ENCODE measurements around the gene ULK4. TPM values are rescaled to one million over a fixed set of nuclear protein-coding genes. Genes with fewer than 3 reads are reported as not detected.

Gene ULK4
- total RNA-seq, 1 experiment from 2014 or later = 14.3 TPM

- in situ Hi-C loops (cut with HindIII; ENCODE audit: low pct_unique_long_range_greater_than_20kb, low sequenced_read_pairs) = no loop called here
- no peak overlapping the region for H3K4me3 ChIP-seq (ENCODE audit: low read depth in 2 of 2, low read length in 2 of 2)
- no peak for TF ChIP-seq SIN3A (IDR thresholded peaks at IDR 0.05; ENCODE audit: borderline replicate concordance, insufficient read depth, low read depth, low read length)
- no peak for TF ChIP-seq TCF7L2 (IDR thresholded peaks at IDR 0.05; ENCODE audit: low read depth, low read length)
- TF ChIP-seq REST (IDR thresholded peaks at IDR 0.05; ENCODE audit: insufficient read depth in 1 of 2, low read depth in 2 of 2, low read length in 1 of 2) = no peak
- no peak for TF ChIP-seq CTCF (IDR thresholded peaks at IDR 0.05)
- no peak for TF ChIP-seq POLR2AphosphoS5 (IDR thresholded peaks at IDR 0.05; ENCODE audit: low read depth, low read length)
- H3K27me3 ChIP-seq (ENCODE audit: control insufficient read depth, insufficient read depth, low read length) = no peaks in the 10 kb centered on the region
- no peak overlapping the region for H3K27ac ChIP-seq (ENCODE audit: low read length)
- no peaks in the 10 kb centered on the region for H3K36me3 ChIP-seq (ENCODE audit: control insufficient read depth, insufficient read depth, low read length)
- intact Hi-C loops (cut with micrococcal nuclease; ENCODE audit: unreplicated experiment) = no loop called here
- ChIA-PET CTCF (no interaction called here), POLR2A (no interaction called here)
- H3K9me3 ChIP-seq (ENCODE audit: control insufficient read depth, insufficient read depth, low read depth, low read length) = no peaks in the 10 kb centered on the region
- ATAC-seq (no peak), DNase-seq (ENCODE audit: low read depth, low spot score) (no peak)
- H3K4me1 ChIP-seq (ENCODE audit: control insufficient read depth, insufficient read depth, low read length) = no peaks in the 10 kb centered on the region
- BruUV-seq (replicated peaks) = no TSS peak
These were observed 459.4 kb downstream of the ULK4 start for GRCh38 chr3:41502481-41502880.

- intact Hi-C loops (cut with micrococcal nuclease; ENCODE audit: unreplicated experiment) = no loop called here
- Histone ChIP-seq H3K4me1 (ENCODE audit: control insufficient read depth, insufficient read depth, low read length) (no peaks in the 10 kb centered on the region), H3K27me3 (ENCODE audit: control insufficient read depth, insufficient read depth, low read length) (no peaks in the 10 kb centered on the region), H3K36me3 (ENCODE audit: control insufficient read depth, insufficient read depth, low read length) (no peaks in the 10 kb centered on the region), H3K27ac (ENCODE audit: low read length) (no peak overlapping the region), H3K9me3 (ENCODE audit: control insufficient read depth, insufficient read depth, low read depth, low read length) (no peaks in the 10 kb centered on the region), H3K4me3 (ENCODE audit: low read depth in 2 of 2, low read length in 2 of 2) (no peak overlapping the region)
- DNase-seq (ENCODE audit: low read depth, low spot score) (no peak), ATAC-seq (no peak)
- CTCF ChIA-PET = no interaction called here
- TF ChIP-seq TCF7L2 (IDR thresholded peaks at IDR 0.05; ENCODE audit: low read depth, low read length) = no peak
- TF ChIP-seq REST (IDR thresholded peaks at IDR 0.05; ENCODE audit: insufficient read depth in 1 of 2, low read depth in 2 of 2, low read length in 1 of 2) = no peak
- TF ChIP-seq POLR2AphosphoS5 (IDR thresholded peaks at IDR 0.05; ENCODE audit: low read depth, low read length) = no peak
- no peak for TF ChIP-seq SIN3A (IDR thresholded peaks at IDR 0.05; ENCODE audit: borderline replicate concordance, insufficient read depth, low read depth, low read length)
- no peak for TF ChIP-seq CTCF (IDR thresholded peaks at IDR 0.05)
- in situ Hi-C loops (cut with HindIII; ENCODE audit: low pct_unique_long_range_greater_than_20kb, low sequenced_read_pairs) = no loop called here
- POLR2A ChIA-PET = no interaction called here
- no TSS peak for BruUV-seq (replicated peaks)
These were observed 459.9 kb downstream of the ULK4 start for GRCh38 chr3:41502023-41502422.
